Esophagus squamous epithelium (tissue), 4 donors: ENCODE results near the gene ARV1.

Source experiments
- POLR2A ChIP-seq, 4 donors: fragments of 450-650 bp; IDR thresholded peaks; one replicate each; pipeline ENCODE4 v1.6.1; 2017; ENCODE audit warnings: antibody characterized with exemption in 4 of 4, mild to moderate bottlenecking in 4 of 4, moderate library complexity in 3 of 4
- TF ChIP-seq, protein P1 (sequence below), 6 experiments: fragments of 450-650 bp in 4 of 6; fragments of 200-600 bp in 2 of 6; sonication (generic) in 2 of 6; IDR thresholded peaks; one replicate each; pipeline ENCODE4 v1.5.1; 2016 to 2019; ENCODE audit warnings: antibody characterized with exemption in 6 of 6, mild to moderate bottlenecking in 4 of 6, moderate library complexity in 4 of 6

DNA sequence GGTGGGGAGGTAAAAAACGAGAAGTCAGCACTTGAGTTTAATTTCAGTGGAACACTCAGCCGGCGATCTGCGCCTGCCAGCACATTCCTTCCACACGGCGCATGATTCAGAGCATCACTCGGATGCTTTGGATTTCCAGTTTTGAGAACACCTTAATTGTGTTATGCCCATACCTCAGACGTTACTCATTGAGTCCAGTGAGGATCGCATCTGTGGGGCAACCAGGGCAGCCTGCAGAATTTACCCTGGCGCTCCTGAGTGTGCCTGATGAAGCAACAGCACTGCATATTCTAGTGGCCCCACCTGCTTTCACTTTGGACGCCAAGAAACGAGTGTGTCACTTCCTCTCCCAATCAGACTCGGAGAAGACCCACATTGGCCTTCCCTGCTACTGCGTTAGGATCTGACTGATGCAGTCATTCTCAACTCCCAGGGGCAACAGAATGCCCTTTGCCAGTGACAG lies 41.3 kb downstream of the ARV1 start:
- no peak for TF ChIP-seq POLR2A (IDR thresholded peaks at IDR 0.05)
- TF ChIP-seq, protein P1, sequence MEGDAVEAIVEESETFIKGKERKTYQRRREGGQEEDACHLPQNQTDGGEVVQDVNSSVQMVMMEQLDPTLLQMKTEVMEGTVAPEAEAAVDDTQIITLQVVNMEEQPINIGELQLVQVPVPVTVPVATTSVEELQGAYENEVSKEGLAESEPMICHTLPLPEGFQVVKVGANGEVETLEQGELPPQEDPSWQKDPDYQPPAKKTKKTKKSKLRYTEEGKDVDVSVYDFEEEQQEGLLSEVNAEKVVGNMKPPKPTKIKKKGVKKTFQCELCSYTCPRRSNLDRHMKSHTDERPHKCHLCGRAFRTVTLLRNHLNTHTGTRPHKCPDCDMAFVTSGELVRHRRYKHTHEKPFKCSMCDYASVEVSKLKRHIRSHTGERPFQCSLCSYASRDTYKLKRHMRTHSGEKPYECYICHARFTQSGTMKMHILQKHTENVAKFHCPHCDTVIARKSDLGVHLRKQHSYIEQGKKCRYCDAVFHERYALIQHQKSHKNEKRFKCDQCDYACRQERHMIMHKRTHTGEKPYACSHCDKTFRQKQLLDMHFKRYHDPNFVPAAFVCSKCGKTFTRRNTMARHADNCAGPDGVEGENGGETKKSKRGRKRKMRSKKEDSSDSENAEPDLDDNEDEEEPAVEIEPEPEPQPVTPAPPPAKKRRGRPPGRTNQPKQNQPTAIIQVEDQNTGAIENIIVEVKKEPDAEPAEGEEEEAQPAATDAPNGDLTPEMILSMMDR (IDR thresholded peaks at IDR 0.05), result peak in 1 of 6 experiments; percentile 80
